ENCODE measurements around the gene ADAM15. TPM values are rescaled to one million over a fixed set of nuclear protein-coding genes. Genes with fewer than 3 reads are reported as not detected.

ADAM15 gene
- total RNA-seq, 4 donors from 2014 or later: 90.6 to 196 (median 115) TPM

DNA sequence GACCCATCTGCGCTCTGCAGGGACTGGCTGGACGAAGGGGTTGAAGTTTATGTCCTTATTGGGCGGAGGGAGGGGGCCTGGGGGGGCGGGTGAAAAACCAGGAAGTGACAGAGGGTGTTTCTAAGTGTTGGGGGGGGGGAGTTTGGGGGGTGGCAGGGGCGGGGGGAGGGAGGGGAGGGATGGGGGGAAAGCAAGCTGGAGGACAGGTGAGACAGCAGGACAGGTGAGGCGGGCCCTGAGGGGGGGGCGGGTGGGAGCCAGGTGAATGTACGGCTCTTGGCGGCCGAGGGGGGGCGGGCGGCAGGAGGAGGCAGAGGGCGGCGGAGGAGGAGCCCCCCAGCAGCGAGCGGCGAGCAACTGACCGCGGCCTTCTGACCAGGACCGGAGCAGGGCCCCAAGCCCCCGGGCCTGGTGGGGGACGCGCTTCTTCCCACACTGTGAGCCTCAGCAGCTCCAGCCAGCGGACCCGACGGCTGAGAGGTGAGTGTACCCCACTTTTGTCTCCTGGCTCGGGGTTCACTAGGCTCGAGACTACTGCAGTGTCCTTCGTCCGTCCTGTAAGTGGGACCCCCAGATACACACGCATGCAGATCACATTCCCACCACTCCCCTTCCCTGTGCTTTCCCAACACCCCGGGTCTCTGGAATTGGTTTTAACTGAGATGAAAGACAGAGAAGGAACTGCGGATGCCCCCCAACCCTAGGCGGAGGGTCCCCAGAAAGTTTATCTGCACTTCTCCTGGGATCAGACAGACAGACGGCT is 48.5 kb upstream of the ADAM15 start, which contains the start of gene ZBTB7B:
Gene ZBTB7B, plus strand, starts transcription at position 339 of the 763 bp plus-strand sequence. CDS start 11,859 bp downstream, outside the sequence.
- Histone ChIP-seq H3K4me1 (peaks cover 44 to 56% (median 54%) of the 10 kb centered on the region in 4 donors), H3K9me3 (no peaks in the 10 kb centered on the region), H3K36me3 (no peaks in the 10 kb centered on the region), H3K4me3 (peak within 1 kb of the TSS; percentile 66 to 97 (median 79)), H3K27ac (peak within 1 kb of the TSS; percentile 96 to 100 (median 98)), H3K27me3 (no peaks in the 10 kb centered on the region)
- peak; percentile 57 for TF ChIP-seq POLR2A (IDR thresholded peaks at IDR 0.05)
- no peak for TF ChIP-seq EP300 (IDR thresholded peaks at IDR 0.05; ENCODE audit: low read depth)
- peak in 1 of 5 experiments; percentile 9 for TF ChIP-seq CTCF (IDR thresholded peaks at IDR 0.05)
- peak in 1 of 3 donors; percentile 7 for TF ChIP-seq POLR2AphosphoS5 (IDR thresholded peaks at IDR 0.05)
- WGBS, 2 donors (ENCODE audit: low coverage in 1 of 2): 0% methylated on average over 4 to 23 of the region's 35 CpGs
- intact Hi-C loops (cut with DNase I; ENCODE audit: low total_unique reads) (loop anchor here (5.0 kb wide), 1 partner anchor 35 kb away; no protein-coding TSS in a partner anchor), in situ Hi-C loops (cut with MboI; ENCODE audit: low pct_ligation_motif_present in 1 of 4, low pct_unique_long_range_greater_than_20kb in 1 of 4, low sequenced_read_pairs in 3 of 4) (no loop called here)
- peak; percentile 54 for DNase-seq

DNA sequence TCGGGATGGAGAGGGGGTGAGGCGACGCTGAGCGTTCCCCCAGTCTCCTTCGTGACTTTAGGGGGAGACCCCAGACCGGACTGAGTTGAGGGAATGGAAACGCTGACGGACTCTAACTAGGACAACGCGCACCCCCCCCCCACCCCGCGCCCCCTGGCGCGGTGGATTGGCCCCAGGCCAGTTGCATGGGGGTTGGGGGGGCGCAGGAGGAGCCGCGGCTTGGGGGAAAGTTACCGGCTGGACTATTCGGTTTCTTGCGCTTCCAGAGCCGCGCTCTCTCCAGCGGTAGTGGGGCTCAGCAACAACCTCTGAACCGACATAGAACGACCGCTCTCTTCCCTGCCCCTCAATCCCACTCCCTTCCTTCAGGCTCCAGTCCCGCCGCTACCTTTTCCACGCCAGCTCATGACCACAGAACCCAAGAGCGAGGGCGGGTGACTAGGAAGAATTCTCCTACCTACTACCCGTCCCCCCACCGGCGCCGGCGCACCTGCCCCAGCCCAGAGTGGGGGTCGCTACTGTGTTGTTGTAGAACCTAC is 47.8 kb upstream of the ADAM15 start:
- intact Hi-C loops (cut with DNase I; ENCODE audit: low total_unique reads) (loop anchor here (5.0 kb wide), 1 partner anchor 36 kb away; no protein-coding TSS in a partner anchor), in situ Hi-C loops (cut with MboI; ENCODE audit: low pct_ligation_motif_present in 1 of 4, low pct_unique_long_range_greater_than_20kb in 1 of 4, low sequenced_read_pairs in 3 of 4) (no loop called here)
- Histone ChIP-seq H3K9me3 (no peaks in the 10 kb centered on the region), H3K36me3 (no peaks in the 10 kb centered on the region), H3K4me3 (peak overlapping the region; percentile 66 to 97 (median 79)), H3K4me1 (peaks cover 44 to 62% (median 60%) of the 10 kb centered on the region in 4 donors), H3K27me3 (no peaks in the 10 kb centered on the region), H3K27ac (peak overlapping the region; percentile 96 to 100 (median 98))
- TF ChIP-seq POLR2AphosphoS5 (IDR thresholded peaks at IDR 0.05) (no peak), POLR2A (IDR thresholded peaks at IDR 0.05) (peak; percentile 28), EP300 (IDR thresholded peaks at IDR 0.05; ENCODE audit: low read depth) (no peak), CTCF (IDR thresholded peaks at IDR 0.05) (no peak)
- peak; percentile 43 for DNase-seq
- 0 to 7% methylated on average over 3 to 37 of the region's 37 CpGs for WGBS, 2 donors (ENCODE audit: low coverage in 1 of 2)

- peak; percentile 78 for DNase-seq
- WGBS, 2 donors (ENCODE audit: low coverage in 1 of 2): 0 to 1% methylated on average over 2 to 17 of the region's 34 CpGs
- Histone ChIP-seq H3K4me1 (peaks cover 42 to 66% (median 59%) of the 10 kb centered on the region in 4 donors), H3K27ac (peak overlapping the region; percentile 96 to 100 (median 98)), H3K9me3 (no peaks in the 10 kb centered on the region), H3K4me3 (peak overlapping the region; percentile 66 to 97 (median 79)), H3K27me3 (no peaks in the 10 kb centered on the region), H3K36me3 (no peaks in the 10 kb centered on the region)
- TF ChIP-seq CTCF (IDR thresholded peaks at IDR 0.05) (no peak), POLR2AphosphoS5 (IDR thresholded peaks at IDR 0.05) (peak in 1 of 3 donors; percentile 5)
- intact Hi-C loops (cut with DNase I; ENCODE audit: low total_unique reads): loop anchor here (5.0 kb wide), 1 partner anchor 37 kb away; no protein-coding TSS in a partner anchor
- in situ Hi-C loops (cut with MboI; ENCODE audit: low pct_ligation_motif_present in 1 of 4, low pct_unique_long_range_greater_than_20kb in 1 of 4, low sequenced_read_pairs in 3 of 4): no loop called here
These were observed 47.3 kb upstream of the ADAM15 start for GRCh38 chr1:155003766-155004351.
